Smooth muscle cell (in vitro differentiated cells): ENCODE measurements around the gene MSI2. TPM values are rescaled to one million over a fixed set of nuclear protein-coding genes. Genes with fewer than 3 reads are reported as not detected.

Experiments
- DNase-seq: peaks from one replicate; lab custom pipeline; 2025; ENCODE audit not compliant: unreplicated experiment; lab: John Stamatoyannopoulos, UW
- H2AFZ ChIP-seq: fragments of 200-600 bp; sonication (generic); 2 replicates; pipeline ENCODE4 v1.6.0; 2016; ENCODE audit warnings: antibody characterized with exemption, low read depth, mild to moderate bottlenecking
- H3F3A ChIP-seq: fragments of 200-600 bp; sonication (generic); 2 replicates; pipeline ENCODE4 v1.6.0; 2017; ENCODE audit warnings: antibody characterized with exemption, low read depth
- H3K27ac ChIP-seq: fragments of 200-600 bp; sonication (generic); 2 replicates; pipeline ENCODE4 v1.5.1; 2016; ENCODE audit warnings: low read depth, mild to moderate bottlenecking
- H3K27me3 ChIP-seq: fragments of 200-600 bp; sonication (generic); 2 replicates; pipeline ENCODE4 v1.6.1; 2016; ENCODE audit warnings: low read depth, mild to moderate bottlenecking
- H3K36me3 ChIP-seq: fragments of 200-600 bp; sonication (generic); 2 replicates; pipeline ENCODE4 v1.5.1; 2016; ENCODE audit warnings: low read depth
- H3K4me1 ChIP-seq: fragments of 200-600 bp; sonication (generic); 2 replicates; pipeline ENCODE4 v1.5.1; 2016; ENCODE audit warnings: low read depth
- H3K4me2 ChIP-seq: fragments of 200-600 bp; sonication (generic); 2 replicates; pipeline ENCODE4 v1.6.0; 2016; ENCODE audit warnings: mild to moderate bottlenecking
- H3K4me3 ChIP-seq: fragments of 200-600 bp; sonication (generic); 2 replicates; pipeline ENCODE4 v1.5.1; 2016; ENCODE audit warnings: mild to moderate bottlenecking
- H3K79me2 ChIP-seq: fragments of 200-600 bp; sonication (generic); 2 replicates; pipeline ENCODE4 v1.6.0; 2016; ENCODE audit warnings: low read depth, mild to moderate bottlenecking
- H3K9ac ChIP-seq: fragments of 200-600 bp; sonication (generic); 2 replicates; pipeline ENCODE4 v1.6.0; 2016; ENCODE audit warnings: low read depth
- H3K9me3 ChIP-seq: fragments of 200-600 bp; sonication (generic); replicated peaks from 2 replicates; pipeline ENCODE4 v1.5.1; 2016; ENCODE audit warnings: low read depth
- H4K20me1 ChIP-seq: fragments of 200-600 bp; sonication (generic); 2 replicates; pipeline ENCODE4 v1.6.0; 2016; ENCODE audit warnings: low read depth
- WGBS: methylation state at CpG from one replicate; pipeline ENCODE4 v1.1.7; 2016; ENCODE audit warnings: low lambda C conversion rate; 5-methylcytosine and 5-hydroxymethylcytosine counted together
- polyA plus RNA-seq: library from polyadenylated mRNA; unstranded; fragments of >200 nt; fragmentation: Nextera tagmentation; extraction: Ambion mirVana; gene quantifications from 2 replicates; pipeline ENCODE4 v1.2.1, GENCODE V29; 2016
- total RNA-seq: library from RNA; depleted of rRNA; stranded (reverse); fragments of >200 nt; gene quantifications from 2 replicates; pipeline ENCODE4 v1.2.3, GENCODE V29; 2014
- TF ChIP-seq, protein P1 (sequence below): fragments of 200-600 bp; sonication (generic); IDR thresholded peaks from 2 replicates; pipeline ENCODE4 v1.5.1; 2017; ENCODE audit warnings: borderline replicate concordance, mild to moderate bottlenecking, antibody characterized with exemption; ENCODE audit not compliant: insufficient read depth, poor library complexity, severe bottlenecking

Gene MSI2
- total and polyA plus RNA-seq, 2 experiments from 2014 or later = 5.7 to 36.5 TPM

DNA sequence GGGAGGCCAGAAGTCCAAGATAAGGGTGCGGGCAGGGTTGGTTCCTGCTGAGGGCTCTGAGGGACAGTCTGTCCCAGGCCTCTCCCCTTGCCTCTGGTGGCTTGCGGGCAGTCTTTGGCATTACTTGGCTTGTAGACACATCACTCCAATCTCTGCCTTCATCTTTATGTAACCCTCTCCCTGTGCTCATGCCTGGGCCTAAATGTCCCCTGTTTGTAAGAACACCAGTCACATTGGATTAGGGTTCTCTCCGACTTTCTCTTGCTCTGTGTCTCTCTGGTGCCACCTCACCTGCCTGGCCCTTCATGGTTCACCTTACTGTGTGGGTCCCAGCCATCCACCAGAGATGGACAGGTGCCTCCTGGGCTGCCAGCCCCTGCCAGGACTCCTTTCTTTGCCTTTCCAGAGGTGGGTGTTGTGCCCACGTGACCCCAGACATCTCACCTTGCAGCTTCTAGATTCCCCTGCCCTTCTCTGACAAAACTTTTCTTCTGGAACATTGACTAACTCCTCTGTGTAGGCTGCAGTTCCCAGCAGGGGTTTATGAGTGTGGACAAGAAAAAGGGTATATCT lies 205.8 kb downstream of the MSI2 start:
- no peaks in the 10 kb centered on the region for H3K79me2 ChIP-seq
- H2AFZ ChIP-seq = no peak overlapping the region
- H3K27ac ChIP-seq = peak overlapping the region; percentile 57
- TF ChIP-seq, protein P1, sequence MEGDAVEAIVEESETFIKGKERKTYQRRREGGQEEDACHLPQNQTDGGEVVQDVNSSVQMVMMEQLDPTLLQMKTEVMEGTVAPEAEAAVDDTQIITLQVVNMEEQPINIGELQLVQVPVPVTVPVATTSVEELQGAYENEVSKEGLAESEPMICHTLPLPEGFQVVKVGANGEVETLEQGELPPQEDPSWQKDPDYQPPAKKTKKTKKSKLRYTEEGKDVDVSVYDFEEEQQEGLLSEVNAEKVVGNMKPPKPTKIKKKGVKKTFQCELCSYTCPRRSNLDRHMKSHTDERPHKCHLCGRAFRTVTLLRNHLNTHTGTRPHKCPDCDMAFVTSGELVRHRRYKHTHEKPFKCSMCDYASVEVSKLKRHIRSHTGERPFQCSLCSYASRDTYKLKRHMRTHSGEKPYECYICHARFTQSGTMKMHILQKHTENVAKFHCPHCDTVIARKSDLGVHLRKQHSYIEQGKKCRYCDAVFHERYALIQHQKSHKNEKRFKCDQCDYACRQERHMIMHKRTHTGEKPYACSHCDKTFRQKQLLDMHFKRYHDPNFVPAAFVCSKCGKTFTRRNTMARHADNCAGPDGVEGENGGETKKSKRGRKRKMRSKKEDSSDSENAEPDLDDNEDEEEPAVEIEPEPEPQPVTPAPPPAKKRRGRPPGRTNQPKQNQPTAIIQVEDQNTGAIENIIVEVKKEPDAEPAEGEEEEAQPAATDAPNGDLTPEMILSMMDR = no peak
- no peaks in the 10 kb centered on the region for H3F3A ChIP-seq
- DNase-seq = no peak
- H3K36me3 ChIP-seq = no peaks in the 10 kb centered on the region
- H3K4me1 ChIP-seq = peaks cover 28% of the 10 kb centered on the region
- no peaks in the 10 kb centered on the region for H3K27me3 ChIP-seq
- H3K4me2 ChIP-seq = peak overlapping the region; percentile 13
- WGBS = 100% methylated on average over 4 of the region's 4 CpGs
- H3K4me3 ChIP-seq = no peak overlapping the region
- no peaks in the 10 kb centered on the region for H3K9me3 ChIP-seq
- H4K20me1 ChIP-seq = no peaks in the 10 kb centered on the region
- no peak overlapping the region for H3K9ac ChIP-seq

DNA sequence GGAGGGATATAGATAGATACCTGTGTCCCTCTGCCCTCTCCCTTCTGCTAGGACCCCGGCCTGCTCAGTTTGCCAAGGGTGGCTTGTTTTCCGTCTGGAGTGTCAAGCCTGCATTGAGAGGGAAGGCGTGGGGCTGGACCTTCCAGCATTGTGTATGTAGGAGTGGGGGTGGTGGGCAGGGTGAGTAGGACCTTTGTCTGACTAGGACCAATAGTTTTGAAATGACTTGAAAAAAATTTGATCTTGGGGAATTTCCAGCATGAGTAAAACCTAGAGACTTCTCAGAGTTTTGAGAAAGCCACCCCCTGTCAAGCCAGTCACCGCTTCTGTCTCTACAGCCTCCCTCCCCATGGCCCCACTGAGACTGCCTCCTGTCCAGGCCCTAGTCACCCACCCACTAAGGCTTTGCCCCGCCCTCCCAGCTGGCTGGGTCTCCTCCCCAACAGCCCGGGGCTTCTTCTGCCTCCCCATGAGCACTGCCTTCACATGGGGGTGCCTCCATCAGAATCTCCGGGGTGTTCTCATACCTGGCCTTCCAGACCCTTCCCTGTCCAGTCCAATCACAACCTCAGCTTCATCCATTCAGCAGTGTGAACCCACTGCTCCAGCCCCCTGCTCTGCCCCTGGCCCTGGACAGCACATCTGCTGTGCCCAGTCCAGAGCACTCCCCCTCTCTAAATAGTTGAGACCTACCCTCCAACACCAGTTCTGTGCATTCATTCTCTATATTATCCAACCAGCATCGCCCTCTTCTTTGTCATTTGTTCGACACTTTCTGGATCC lies 207.0 kb downstream of the MSI2 start:
- WGBS = 51% methylated on average over 8 of the region's 9 CpGs
- H3K9ac ChIP-seq = peak overlapping the region; percentile 37
- peak overlapping the region; percentile 67 for H3K27ac ChIP-seq
- H4K20me1 ChIP-seq = no peaks in the 10 kb centered on the region
- DNase-seq = no peak
- peak overlapping the region; percentile 13 for H3K4me2 ChIP-seq
- H3K4me1 ChIP-seq = peaks cover 30% of the 10 kb centered on the region
- no peaks in the 10 kb centered on the region for H3K36me3 ChIP-seq
- no peak overlapping the region for H2AFZ ChIP-seq
- no peaks in the 10 kb centered on the region for H3F3A ChIP-seq
- H3K27me3 ChIP-seq = no peaks in the 10 kb centered on the region
- H3K79me2 ChIP-seq = no peaks in the 10 kb centered on the region
- H3K9me3 ChIP-seq = no peaks in the 10 kb centered on the region
- TF ChIP-seq, protein P1 = no peak
- no peak overlapping the region for H3K4me3 ChIP-seq

DNA sequence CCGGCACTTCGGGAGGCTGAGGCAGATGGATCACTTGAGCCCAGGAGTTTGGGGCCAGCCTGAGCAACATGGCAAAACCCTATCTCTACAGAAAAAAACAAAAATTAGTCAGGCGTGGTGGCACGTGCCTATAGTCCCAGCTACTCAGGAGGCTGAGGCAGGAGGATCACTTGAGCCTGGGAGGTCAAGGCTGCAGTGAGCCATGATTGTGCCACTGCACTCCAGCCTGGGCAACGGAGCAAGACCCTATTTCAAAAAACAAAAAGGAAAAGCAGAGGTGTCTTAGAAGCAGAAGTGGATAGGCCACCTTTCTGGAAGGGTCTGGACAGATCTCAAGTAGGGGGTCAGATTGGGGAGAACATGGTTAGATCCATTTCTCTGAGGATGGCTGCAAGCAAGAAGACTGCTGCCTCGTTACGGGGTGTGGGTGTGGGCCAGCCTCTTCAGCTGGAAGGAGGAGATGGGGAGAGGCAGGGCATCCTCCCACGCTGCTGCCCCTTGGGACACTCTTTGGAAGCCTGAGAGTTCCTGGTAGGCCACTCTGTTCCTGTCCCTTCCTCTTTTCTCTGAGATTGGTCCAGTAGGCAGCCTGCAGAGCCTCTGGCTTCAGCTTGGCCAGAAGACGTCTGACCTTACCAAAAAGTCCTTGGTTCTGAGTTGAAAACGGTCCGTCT lies 208.0 kb downstream of the MSI2 start:
- Histone ChIP-seq H3K36me3 (no peaks in the 10 kb centered on the region), H3K4me3 (no peak overlapping the region), H3K9ac (no peak overlapping the region), H3F3A (no peaks in the 10 kb centered on the region), H4K20me1 (no peaks in the 10 kb centered on the region), H3K4me1 (peaks cover 39% of the 10 kb centered on the region), H3K27me3 (no peaks in the 10 kb centered on the region), H3K9me3 (no peaks in the 10 kb centered on the region), H2AFZ (no peak overlapping the region), H3K79me2 (peaks cover 2% of the 10 kb centered on the region), H3K4me2 (no peak overlapping the region), H3K27ac (no peak overlapping the region)
- TF ChIP-seq, protein P1 = no peak
- DNase-seq = no peak
- WGBS = 96% methylated on average over 11 of the region's 11 CpGs
